NCI-H526 treated with DMSO at 0.1 percent for 48 hours (cell line): ENCODE results near the gene TBKBP1.

Experiments used
- DNase-seq: peaks from one replicate; lab custom pipeline; 2025; lab: John Stamatoyannopoulos, UW

Gene TBKBP1

DNA sequence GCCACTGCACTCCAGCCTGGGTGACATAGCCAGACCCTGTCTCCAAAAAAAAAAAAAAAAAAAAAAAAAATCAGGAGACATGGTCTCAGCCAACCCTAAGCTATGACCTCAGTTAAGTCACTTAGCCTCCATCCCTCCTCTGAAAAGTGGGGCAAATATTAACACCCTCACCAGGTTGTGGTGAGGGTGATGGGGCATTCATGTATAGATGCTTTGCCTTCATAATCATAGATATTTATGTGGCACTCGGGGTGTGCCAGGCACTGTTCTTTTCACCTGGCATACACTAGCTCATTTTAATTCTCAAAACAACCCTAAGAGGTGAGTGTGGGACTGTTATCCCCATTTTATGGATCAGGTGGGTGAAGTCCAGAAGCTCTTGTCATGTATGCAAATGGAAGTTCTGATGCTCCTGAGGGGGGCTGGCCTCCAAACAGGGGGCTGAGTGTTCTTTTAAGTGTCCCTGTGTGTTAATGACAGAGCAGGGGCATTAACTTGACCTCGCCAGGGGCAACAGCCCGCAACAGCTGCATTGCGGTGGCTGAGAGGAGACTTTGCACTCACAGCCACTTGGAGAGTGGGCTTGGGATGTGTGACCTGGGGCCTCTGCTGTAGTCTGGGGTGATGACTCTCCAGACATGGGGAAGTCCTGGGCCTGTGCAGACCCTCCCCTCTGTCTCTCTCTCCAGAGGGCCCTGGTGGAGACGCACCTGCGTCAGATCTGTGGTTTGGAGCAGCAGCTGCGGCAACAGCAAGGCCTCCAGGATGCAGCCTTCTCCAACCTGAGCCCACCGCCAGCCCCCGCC, 4.1 kb downstream of the TBKBP1 start:
- no peak for DNase-seq

DNA sequence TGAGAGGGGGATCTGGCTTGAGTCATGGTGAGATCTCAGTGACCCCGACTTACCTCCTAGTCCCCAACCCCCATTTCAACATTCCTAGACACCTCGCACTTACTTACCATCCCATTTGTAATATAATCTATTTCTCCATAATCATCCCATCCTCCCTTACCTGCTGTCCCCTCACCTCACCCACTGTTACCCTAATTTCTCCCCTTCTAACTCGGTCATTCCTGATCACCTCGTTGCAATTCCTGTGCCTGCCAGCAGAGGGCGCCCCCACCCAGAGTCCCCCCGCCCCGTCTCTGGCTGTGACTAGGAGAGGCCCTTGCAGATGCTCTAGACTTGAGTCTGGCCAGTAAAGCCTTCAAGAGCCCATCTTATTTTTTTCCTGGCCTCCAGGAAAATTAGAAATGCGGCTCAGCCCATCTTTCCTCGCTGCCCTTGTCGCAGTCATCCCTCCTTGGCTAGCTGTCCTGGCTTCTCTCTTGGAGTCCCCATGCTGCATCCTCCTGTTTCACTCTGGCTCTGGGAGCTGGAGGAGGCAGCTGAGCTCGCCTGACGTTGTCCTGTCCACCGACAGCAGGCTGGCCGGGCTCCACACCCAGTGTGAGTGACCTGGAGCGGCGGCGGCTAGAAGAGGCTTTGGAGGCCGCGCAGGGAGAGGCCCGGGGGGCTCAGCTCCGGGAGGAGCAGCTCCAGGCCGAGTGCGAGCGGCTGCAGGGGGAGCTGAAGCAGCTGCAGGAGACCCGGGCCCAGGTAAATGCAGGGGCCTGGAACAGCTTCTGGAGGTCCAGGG, 5.0 kb downstream of the TBKBP1 start:
- DNase-seq: peak; percentile 12

DNA sequence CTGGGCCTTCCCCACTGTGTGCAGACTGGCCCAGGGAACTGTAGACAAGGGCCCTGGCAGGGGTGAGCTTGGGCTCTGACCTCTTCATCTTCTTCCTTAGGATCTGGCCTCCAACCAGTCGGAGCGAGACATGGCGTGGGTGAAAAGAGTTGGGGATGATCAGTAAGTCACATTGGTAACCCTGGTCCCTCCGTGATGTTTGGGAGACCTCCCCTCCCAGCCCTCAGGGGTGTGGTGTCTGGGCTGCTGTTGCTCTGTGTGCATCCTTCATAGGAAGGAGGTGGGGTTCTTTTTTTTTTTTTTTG, 5.5 kb downstream of the TBKBP1 start:
- no peak for DNase-seq

GRCh38 chr17:47700471-47701449, 6.8 kb downstream of the TBKBP1 start:
- DNase-seq: no peak

- no peak for DNase-seq
Observed at GRCh38 chr17:47701608-47702007, 7.6 kb downstream of the TBKBP1 start.

- DNase-seq: no peak
Observed at GRCh38 chr17:47702391-47702995, 8.5 kb downstream of the TBKBP1 start.

- no peak for DNase-seq
Observed at GRCh38 chr17:47703191-47703591, 9.2 kb downstream of the TBKBP1 start.

DNA sequence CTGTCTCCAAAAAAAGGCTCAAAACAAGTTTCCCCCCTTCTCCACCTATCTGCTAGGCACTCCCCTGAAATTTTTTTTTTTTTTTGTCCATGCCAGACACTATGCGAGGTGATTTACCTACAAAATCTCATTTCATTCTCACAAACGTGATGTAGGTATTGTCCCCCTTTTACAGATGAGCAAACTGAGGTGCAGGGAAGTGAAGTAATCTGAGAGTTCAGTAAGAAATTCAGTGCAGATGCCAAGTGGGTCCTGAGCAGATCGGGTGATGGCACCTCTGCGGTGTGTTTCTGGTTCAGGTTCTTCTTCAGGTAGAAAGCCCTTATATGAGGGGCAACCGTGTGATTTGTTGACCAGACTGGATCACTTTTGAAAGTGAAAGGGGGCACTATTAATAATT, 9.7 kb downstream of the TBKBP1 start:
- DNase-seq: no peak

DNA sequence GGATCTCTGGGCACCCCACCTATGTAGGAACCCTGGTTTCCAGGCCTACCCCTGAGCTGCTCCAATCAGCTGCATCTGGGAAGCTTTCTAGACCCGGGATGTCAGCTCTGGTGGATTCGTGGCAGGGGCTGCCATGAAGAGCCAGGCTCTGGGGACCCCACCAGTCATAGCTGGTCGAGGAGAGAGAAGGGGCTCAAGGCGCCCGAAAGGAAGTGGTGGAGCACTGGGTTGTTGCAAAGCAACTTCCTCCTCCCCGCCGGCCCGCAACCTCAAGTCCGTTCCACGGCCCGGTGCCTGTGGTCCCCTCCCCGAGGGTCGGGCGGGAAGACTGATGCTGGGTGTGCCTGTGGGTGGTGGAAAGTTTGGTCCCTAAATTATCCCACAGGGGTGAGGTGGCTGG, 10.2 kb downstream of the TBKBP1 start:
- DNase-seq: no peak

GRCh38 chr17:47704736-47705135, 10.8 kb downstream of the TBKBP1 start:
- no peak for DNase-seq

- no peak for DNase-seq
Observed at GRCh38 chr17:47705536-47706530, 11.9 kb downstream of the TBKBP1 start.

GRCh38 chr17:47707056-47707804, 13.3 kb downstream of the TBKBP1 start:
- no peak for DNase-seq

- no peak for DNase-seq
Observed at GRCh38 chr17:47707884-47708283, 13.9 kb downstream of the TBKBP1 start.

- DNase-seq: no peak
Observed at GRCh38 chr17:47708312-47708863, 14.4 kb downstream of the TBKBP1 start.

GRCh38 chr17:47708864-47709541, 15.0 kb downstream of the TBKBP1 start:
- no peak for DNase-seq

- DNase-seq: no peak
Observed at GRCh38 chr17:47709594-47709993, 15.6 kb downstream of the TBKBP1 start.

- DNase-seq: no peak
Observed at GRCh38 chr17:47711366-47712099, 17.6 kb downstream of the TBKBP1 start.

DNA sequence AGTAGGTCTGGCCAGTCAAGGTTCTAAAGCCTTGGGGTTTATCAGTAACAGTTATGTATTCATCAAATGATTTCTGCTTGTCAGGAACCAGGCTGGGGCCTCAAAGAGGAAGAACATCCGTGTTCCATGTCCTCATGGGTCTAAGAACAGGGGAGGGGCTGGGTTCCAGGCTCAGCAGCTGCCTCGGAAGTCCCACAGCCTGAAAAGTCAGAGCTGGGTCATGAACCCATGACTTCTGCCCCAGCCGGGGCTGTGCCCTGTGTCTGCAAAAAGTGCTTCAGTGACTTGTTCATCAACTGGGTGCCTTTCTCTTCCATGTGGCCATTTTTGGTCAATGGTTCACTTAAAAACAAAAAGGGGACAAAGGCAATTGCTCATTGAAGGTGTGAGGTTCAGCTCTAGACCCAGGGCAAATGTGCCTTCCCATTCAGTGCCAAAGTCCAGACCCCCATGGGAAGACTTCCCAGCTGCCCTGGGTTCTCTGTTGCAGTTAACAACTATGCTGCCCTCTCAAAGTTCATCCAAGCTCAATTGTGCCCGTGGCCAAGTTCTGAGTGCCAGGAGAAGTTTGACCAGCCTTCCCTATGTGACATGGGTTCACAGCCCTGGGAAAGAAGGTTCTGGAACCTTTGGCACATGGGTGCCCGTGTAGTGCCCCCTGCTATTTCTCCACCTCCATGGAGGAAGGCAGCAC, 18.5 kb downstream of the TBKBP1 start:
- no peak for DNase-seq
